Esophagus (tissue), 2 donors: Measurements from ENCODE around the gene PRKN. TPM values are rescaled to one million over a fixed set of nuclear protein-coding genes. Genes with fewer than 3 reads are reported as not detected.
A peak's percentile ranks its signal among the peaks of the same experiment; 100 is the strongest.

Source experiments
- H3K27ac ChIP-seq, 2 donors: one replicate each; pipeline ENCODE4 v1.5.1; 2013; ENCODE audit warnings: low read depth in 2 of 2, mild to moderate bottlenecking in 2 of 2, inconsistent platforms in 1 of 2, low read length in 1 of 2, moderate library complexity in 1 of 2
- H3K27me3 ChIP-seq, 2 donors: one replicate each; pipeline ENCODE4 v1.6.1; 2013; ENCODE audit warnings: low read length in 2 of 2, control low read depth in 1 of 2, mild to moderate bottlenecking in 1 of 2; ENCODE audit not compliant: insufficient read depth in 2 of 2, control insufficient read depth in 1 of 2
- H3K36me3 ChIP-seq, 2 donors: one replicate each; pipeline ENCODE4 v1.6.1; 2013; ENCODE audit warnings: low read length in 1 of 2; ENCODE audit not compliant: control insufficient read depth in 2 of 2, insufficient read depth in 2 of 2
- H3K4me1 ChIP-seq, 2 donors: one replicate each; pipeline ENCODE4 v1.6.1; 2013; ENCODE audit warnings: low read length in 1 of 2; ENCODE audit not compliant: control insufficient read depth in 2 of 2, insufficient read depth in 2 of 2
- H3K4me3 ChIP-seq, 2 donors: one replicate each; pipeline ENCODE4 v1.5.1; 2013; ENCODE audit warnings: low read length in 2 of 2, mild to moderate bottlenecking in 2 of 2, low read depth in 1 of 2, moderate library complexity in 1 of 2
- H3K9me3 ChIP-seq, 2 donors: one replicate each; pipeline ENCODE4 v1.6.1; 2013; ENCODE audit warnings: mild to moderate bottlenecking in 2 of 2, low read depth in 1 of 2, low read length in 1 of 2, moderate library complexity in 1 of 2; ENCODE audit not compliant: control insufficient read depth in 2 of 2, insufficient read depth in 1 of 2
- WGBS, 2 donors: extraction: QIAGEN DNeasy Blood & Tissue Kit; methylation state at CpG; one replicate each; pipeline ENCODE4 v1.1.7; 2013; 5-methylcytosine and 5-hydroxymethylcytosine counted together
- polyA plus RNA-seq, 2 donors: library from polyadenylated mRNA; stranded (reverse); fragments of 200-250 nt; gene quantifications; one replicate each; pipeline ENCODE4 v1.2.3, GENCODE V29; 2013
- donor health status: healthy with polysubstance abuse.
- donor health status: Bipolar disorder and iron deficiency.

The PRKN gene
- polyA plus RNA-seq, 2 donors, result 0.28 to 0.45 TPM

DNA sequence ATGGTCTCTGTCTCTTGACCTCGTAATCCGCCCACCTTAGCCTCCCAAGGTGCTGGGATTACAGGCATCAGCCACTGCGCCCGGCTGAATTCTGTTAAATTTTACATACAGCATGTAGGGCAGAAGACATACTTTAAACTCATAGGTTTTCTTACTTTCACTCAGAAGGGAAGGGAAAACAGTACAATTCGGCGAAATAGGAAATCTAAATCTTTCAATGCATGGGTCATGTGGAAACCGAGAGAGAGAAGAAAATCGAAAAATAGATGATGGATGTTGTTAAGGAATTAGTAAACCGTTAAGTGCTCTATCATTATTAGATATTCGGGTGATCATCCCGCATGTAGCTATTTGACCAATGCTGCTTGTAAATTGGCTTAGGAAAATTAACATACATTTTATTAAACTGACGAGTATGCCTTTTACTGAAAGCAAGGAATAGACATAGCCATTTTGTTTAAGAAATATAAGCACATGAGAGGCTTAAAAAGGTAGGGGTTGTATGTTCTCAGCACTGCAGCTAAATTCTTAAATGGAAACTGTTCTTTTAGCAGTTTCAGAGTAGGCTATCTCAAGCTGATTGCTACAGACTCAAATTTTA is 1289.0 kb downstream of the PRKN start:
- Histone ChIP-seq H3K9me3 (no peaks in the 10 kb centered on the region), H3K4me3 (no peak overlapping the region), H3K27me3 (no peaks in the 10 kb centered on the region), H3K27ac (no peak overlapping the region), H3K36me3 (no peaks in the 10 kb centered on the region), H3K4me1 (no peaks in the 10 kb centered on the region)
- WGBS, 2 donors, result 89 to 93% methylated on average over 12 of the region's 12 CpGs

- Histone ChIP-seq H3K36me3 (no peaks in the 10 kb centered on the region), H3K27me3 (no peaks in the 10 kb centered on the region), H3K9me3 (no peaks in the 10 kb centered on the region), H3K27ac (no peak overlapping the region), H3K4me3 (no peak overlapping the region), H3K4me1 (no peaks in the 10 kb centered on the region)
- 90 to 92% methylated on average over 3 of the region's 3 CpGs for WGBS, 2 donors
Observed at GRCh38 chr6:161437851-161438250, 1289.7 kb downstream of the PRKN start.

DNA sequence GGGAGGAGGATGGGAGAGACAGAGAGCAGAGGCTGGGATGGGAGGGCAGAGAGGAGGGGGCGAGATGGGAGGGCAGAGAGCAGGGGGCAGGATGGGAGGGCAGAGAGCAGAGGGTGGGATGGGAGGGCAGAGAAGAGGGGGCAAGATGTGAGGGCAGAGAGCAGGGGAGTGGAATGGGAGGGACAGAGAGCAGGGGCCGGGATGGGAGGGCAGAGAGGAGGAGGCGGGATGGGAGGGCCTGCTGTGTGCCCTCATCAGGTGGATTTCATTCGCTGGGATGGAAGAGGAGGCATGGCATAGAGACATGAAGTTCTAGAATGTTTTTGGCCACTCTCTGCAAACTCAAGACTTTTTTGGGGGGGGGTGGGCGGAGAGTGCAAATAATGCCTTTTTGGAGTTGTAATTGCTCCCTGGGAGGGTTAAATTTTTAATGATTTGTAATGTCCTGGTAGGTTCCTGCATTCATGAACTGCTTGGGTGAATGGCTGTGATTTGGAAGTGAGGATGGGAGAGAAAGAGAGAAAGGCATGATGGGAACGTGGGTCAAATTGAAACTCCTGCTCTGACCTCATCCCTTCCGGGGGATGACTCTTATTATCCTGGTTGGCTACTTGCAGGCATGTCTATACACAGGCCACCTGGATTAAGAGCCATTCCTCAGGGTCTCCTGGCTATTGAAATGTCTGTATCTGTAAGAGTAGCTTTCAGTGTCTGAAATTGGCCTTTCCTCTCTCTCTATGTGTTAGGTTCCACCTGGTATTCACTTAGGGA is 1291.3 kb downstream of the PRKN start:
- H3K27ac ChIP-seq, result no peak overlapping the region
- H3K4me3 ChIP-seq, result no peak overlapping the region

DNA sequence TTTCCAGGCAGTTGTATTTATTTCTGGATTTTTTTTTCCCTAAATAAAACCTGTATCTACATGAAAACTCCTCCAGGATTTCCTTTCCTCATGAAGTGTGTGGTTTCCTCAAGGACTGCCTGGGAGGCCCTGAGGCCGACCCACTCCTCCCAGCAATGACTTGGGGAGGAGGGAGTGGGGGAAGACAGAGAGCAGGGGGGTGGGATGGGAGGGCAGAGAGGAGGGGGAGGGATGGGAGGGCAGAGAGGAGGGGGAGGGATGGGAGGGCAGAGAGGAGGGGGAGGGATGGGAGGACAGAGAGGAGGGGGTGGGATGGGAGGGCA is 1291.9 kb downstream of the PRKN start:
- H3K4me1 ChIP-seq, result no peaks in the 10 kb centered on the region
- no peaks in the 10 kb centered on the region for H3K36me3 ChIP-seq

More for the DNA sequence above, 1291.3 kb downstream of the PRKN start:
- Histone ChIP-seq H3K9me3 (no peaks in the 10 kb centered on the region), H3K36me3 (no peaks in the 10 kb centered on the region), H3K27me3 (no peaks in the 10 kb centered on the region), H3K4me1 (no peaks in the 10 kb centered on the region)
- 84 to 85% methylated on average over 7 of the region's 7 CpGs for WGBS, 2 donors

GRCh38 chr6:161434921-161435747 is 1292.4 kb downstream of the PRKN start:
- WGBS, 2 donors, result 28 to 30% methylated on average over 9 of the region's 9 CpGs
- Histone ChIP-seq H3K4me1 (no peaks in the 10 kb centered on the region), H3K27ac (peak overlapping the region in 1 of 2 donors; percentile 26), H3K27me3 (no peaks in the 10 kb centered on the region), H3K36me3 (no peaks in the 10 kb centered on the region), H3K9me3 (no peaks in the 10 kb centered on the region), H3K4me3 (no peak overlapping the region)

More for the DNA sequence above, 1291.9 kb downstream of the PRKN start:
- H3K27ac ChIP-seq, result no peak overlapping the region
- no peaks in the 10 kb centered on the region for H3K27me3 ChIP-seq
- no peak overlapping the region for H3K4me3 ChIP-seq
- WGBS, 2 donors, result 12 to 37% methylated on average over 1 of the region's 1 CpG
- no peaks in the 10 kb centered on the region for H3K9me3 ChIP-seq

GRCh38 chr6:161434350-161434749 is 1293.2 kb downstream of the PRKN start:
- Histone ChIP-seq H3K27ac (peak overlapping the region in 1 of 2 donors; percentile 44), H3K4me3 (no peak overlapping the region), H3K27me3 (no peaks in the 10 kb centered on the region), H3K9me3 (no peaks in the 10 kb centered on the region), H3K36me3 (no peaks in the 10 kb centered on the region), H3K4me1 (no peaks in the 10 kb centered on the region)
- WGBS, 2 donors, result 25 to 33% methylated on average over 9 of the region's 9 CpGs

GRCh38 chr6:161432546-161432945 is 1295.0 kb downstream of the PRKN start:
- Histone ChIP-seq H3K4me1 (no peaks in the 10 kb centered on the region), H3K4me3 (no peak overlapping the region), H3K27ac (no peak overlapping the region), H3K27me3 (no peaks in the 10 kb centered on the region), H3K36me3 (peaks cover 0 to 3% of the 10 kb centered on the region in 2 donors), H3K9me3 (no peaks in the 10 kb centered on the region)
- 95 to 97% methylated on average over 3 of the region's 3 CpGs for WGBS, 2 donors

- Histone ChIP-seq H3K27ac (no peak overlapping the region), H3K9me3 (no peaks in the 10 kb centered on the region), H3K36me3 (peaks cover 0 to 3% of the 10 kb centered on the region in 2 donors), H3K27me3 (no peaks in the 10 kb centered on the region), H3K4me1 (no peaks in the 10 kb centered on the region), H3K4me3 (no peak overlapping the region)
- 89 to 93% methylated on average over 3 of the region's 3 CpGs for WGBS, 2 donors
Observed at GRCh38 chr6:161429921-161430490, 1297.6 kb downstream of the PRKN start.

DNA sequence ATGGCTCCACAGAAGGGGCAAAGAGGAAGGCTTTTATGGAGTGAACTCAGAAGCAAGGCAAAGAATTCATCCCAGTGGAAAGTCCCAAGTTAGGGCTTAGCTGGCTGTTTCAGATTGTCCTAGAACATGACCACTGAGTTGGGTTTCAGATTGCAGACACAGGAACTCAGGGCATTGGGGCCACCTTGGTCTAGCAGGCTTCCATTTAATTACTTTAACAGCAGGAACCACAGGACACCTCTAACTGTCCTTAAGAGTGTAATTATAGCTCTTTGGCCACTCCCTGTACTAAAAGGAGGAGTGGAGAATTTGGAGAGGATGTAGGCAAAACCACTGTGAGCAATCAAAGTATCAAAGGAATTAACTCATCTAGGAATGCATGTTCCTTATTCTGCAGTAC is 1303.1 kb downstream of the PRKN start:
- Histone ChIP-seq H3K4me3 (no peak overlapping the region), H3K27ac (no peak overlapping the region), H3K4me1 (no peaks in the 10 kb centered on the region), H3K36me3 (peaks cover 0 to 3% of the 10 kb centered on the region in 2 donors), H3K27me3 (no peaks in the 10 kb centered on the region), H3K9me3 (no peaks in the 10 kb centered on the region)
